Measurements from ENCODE around the gene WDFY2.

WDFY2 gene

GRCh38 chr13:51771418-51772104 is 187.3 kb downstream of the WDFY2 start:
- no peak for DNase-seq (ENCODE audit: low spot score)

DNA sequence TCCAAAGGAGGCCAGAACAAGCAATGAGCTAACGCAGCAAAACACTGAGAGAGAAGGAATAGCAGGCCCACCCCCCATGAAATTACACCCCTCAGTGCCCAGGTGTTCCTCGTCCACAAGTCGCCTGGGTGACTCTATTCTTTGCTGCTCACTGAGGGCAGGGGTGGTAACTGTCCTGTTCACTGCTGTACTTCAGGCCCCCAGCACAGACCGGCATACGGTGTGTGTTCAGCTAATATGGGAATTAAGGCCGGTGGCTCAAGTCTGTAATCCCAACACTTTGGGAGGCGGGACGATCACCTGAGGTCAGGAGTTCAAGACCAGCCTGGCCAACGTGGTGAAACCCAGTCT is 187.8 kb downstream of the WDFY2 start:
- DNase-seq (ENCODE audit: low spot score), result no peak

GRCh38 chr13:51772781-51773180 is 188.5 kb downstream of the WDFY2 start:
- no peak for DNase-seq (ENCODE audit: low spot score)

DNA sequence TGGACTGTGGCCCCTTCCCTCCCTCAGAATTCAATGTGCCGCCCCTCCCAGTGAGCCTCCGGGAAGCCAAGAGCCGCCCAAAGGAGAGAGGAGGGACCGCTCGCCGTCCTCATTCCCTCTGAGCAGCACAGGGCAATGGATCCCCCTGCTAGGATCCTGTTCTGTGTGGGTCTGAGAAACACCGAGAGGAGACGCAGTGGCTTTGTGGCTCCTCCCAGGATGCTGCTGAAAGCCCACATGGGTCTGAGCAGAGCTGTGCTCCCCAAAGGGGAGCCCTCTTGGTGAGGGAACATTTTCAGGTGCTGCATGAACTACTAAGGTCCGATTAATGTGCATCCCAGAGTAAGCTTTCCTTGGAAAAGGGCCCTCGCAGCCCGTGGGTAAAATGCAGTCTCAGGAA is 189.3 kb downstream of the WDFY2 start:
- DNase-seq (ENCODE audit: low spot score), result no peak

DNA sequence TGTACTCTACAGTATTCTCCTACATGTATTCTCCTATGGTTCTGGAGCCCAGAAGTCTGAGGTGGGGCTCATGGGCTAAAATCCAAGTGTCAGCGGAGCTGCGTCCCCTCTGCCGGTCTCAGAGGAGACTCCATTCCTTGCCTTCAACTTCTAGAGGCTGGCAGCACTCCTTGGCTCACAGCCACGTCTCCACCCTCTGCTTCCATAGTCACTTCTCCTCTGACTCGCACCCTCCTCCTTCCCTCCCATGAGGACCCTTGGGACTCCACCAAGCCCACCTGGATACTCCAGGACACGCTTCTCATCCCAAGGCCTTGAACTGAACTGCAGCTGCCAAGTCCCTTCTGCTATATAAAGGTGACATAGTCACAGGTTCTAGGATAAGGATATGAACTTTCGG is 191.9 kb downstream of the WDFY2 start:
- DNase-seq (ENCODE audit: low spot score), result no peak

- no peak for DNase-seq (ENCODE audit: low spot score)
These were observed 193.7 kb downstream of the WDFY2 start for GRCh38 chr13:51777921-51778320.

GRCh38 chr13:51778392-51778791 is 194.1 kb downstream of the WDFY2 start:
- DNase-seq (ENCODE audit: low spot score), result no peak

GRCh38 chr13:51780099-51780498 is 195.8 kb downstream of the WDFY2 start:
- no peak for DNase-seq (ENCODE audit: low spot score)

DNA sequence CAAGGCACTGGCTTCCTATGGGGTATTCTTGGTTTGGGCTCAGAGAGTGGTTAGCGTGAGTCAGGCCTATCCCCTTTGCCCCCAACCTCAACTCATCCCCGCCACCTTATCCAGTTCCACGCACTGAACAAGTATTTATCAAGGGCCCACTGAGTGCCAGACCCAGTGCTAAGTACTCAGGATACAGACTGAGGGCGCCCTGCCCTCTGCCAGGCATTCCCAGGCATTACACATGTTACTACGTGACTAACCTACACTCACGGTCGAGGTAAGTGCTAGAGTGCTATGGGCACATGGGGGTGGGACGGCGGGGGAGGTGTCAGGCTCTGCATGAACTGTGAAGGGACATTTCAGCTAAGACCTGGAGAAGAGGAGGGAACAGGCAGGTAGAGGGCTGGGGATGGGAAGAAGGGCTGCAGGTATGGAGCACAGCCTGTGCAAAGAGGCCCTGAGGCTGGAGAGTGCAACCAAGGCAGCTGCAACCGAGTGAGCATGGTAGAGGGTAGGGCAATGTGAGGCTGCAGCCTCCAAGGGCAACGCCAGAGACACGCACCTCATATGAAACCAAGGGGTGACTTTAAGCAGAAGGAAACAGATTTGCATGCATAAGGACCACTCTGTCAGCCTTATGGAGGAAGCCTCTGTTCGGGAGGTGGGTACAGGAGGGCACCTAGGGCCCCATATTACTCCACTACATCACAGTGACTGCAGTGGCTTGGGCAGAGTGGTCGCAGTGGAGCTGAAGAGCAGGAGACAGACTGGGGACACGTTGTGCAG is 197.2 kb downstream of the WDFY2 start:
- peak; percentile 28 for DNase-seq (ENCODE audit: low spot score)

DNA sequence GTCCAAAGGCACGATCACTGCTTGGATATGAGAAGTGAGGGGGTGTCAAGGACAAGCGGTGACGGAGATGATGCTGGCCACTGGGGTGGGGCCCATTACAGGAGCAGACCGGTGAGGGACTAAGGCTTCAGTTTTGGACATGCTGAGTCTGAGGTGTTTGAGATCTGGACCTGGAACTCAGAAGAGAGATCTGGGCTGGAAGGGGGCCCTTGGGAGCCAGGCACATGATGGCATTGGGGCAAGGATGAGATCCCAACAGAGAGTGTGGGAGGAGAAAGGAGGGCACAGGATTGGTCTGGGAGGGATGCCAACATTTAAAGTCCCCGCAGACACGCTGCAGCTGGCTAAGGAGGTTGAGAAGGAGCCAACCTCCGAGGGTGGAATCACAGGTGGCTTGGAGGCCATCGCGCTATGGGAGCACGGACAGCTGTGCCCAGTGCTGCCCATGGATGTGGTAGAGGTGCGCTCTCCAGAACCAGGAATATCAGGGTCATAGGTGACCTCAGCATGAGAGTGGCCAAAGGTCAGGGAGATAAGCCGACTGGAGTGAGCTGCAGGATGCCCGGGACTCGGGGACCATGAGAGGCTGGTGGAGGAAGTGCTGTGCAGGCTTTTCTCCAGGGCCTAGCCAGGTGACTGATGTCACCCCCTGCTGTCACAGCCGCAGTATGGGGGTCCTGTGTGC is 197.9 kb downstream of the WDFY2 start:
- DNase-seq (ENCODE audit: low spot score), result no peak

GRCh38 chr13:51783428-51784094 is 199.3 kb downstream of the WDFY2 start:
- no peak for DNase-seq (ENCODE audit: low spot score)

DNA sequence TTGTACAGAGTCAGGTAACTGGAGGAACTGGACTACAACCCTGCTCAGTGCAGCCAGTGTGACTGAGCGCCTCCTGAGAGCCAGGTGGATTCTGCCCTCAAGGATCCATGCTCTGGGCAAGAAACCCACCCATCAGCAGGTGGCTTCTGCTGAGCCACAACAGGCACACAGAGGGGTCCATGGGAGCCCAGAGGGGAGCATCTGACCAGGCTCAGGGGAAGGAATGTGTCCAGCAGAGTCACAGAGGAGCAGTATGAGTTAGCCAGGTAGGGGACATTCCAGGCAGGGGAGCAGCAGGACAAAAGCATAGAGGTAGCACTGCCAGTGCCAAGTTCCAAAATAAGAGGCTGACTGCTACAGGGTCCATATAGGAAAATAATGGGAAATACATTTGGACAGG is 199.8 kb downstream of the WDFY2 start:
- DNase-seq (ENCODE audit: low spot score), result no peak

- DNase-seq (ENCODE audit: low spot score), result no peak
These were observed 201.6 kb downstream of the WDFY2 start for GRCh38 chr13:51785712-51786424.

GRCh38 chr13:51786425-51787265 is 202.4 kb downstream of the WDFY2 start:
- DNase-seq (ENCODE audit: low spot score), result no peak

DNA sequence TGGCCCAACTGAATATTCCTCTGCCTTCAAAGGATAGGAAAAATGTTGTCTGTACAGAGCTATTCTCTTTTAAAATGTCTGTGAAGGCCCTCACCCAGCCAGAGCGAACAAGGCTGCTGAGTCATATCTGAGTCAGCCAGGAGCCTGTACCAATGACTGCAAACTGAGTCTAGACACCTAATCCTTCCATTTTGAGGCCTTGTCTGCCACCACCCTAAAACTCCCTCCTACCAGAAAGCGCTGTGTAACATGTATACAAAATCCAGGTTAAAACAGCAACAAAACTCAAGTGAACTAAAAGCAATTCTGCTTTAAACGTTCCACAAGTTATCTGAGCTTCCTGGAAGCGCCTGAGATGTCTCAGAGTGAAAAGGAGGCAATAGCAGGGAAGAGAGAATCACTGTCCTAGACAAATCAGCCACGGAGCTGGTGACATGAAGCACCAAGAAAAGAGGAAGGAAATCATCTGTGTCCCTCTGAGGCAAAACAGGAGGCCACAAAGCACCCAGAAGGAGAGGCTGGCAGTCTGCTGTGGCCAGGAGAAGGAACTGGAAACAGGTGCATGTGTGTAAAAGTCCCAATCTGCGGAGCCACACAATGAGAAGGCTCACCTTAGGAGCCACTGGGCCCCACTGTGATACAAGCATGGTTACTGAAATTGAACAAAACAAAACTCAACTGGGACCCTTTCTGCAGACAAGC is 209.5 kb downstream of the WDFY2 start:
- DNase-seq (ENCODE audit: low spot score), result peak; percentile 74

DNA sequence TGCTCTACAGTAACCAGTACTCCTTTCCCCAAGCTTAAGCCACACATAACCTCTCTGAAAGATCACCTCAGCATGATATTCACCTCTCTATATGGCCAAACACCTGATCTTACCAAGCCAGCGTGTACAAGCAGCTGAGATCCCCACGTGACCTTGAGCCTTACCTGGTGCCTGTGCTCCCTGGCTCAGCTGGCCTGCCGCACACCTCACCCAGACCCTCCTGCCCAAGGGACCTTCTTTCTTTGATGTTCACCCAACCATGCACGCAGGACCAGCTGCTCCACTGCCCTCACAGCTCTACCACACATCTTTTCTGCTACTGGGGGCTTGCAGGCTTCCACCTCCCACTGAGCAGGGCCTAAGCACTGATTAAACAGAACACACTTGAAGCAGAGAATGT is 210.7 kb downstream of the WDFY2 start:
- no peak for DNase-seq (ENCODE audit: low spot score)

- no peak for DNase-seq (ENCODE audit: low spot score)
These were observed 211.2 kb downstream of the WDFY2 start for GRCh38 chr13:51795419-51795818.

DNA sequence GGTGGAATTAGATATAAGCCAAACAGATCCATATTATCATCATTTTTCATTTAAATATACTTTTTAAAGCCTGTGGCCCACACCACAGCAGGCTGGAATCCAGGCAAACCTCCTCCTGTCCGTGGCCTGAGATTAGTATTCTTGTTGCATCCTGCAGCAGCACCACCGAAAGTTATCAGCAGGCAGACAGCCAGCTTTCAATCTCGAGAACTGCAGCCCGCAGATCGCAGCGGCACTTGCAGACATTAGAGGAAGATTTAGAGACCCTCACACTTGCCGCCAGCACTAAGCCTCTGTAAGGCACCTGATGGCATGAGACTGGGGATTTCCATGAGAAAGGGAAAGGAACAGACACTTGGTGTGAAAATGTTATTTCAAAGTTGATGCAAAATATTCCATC is 212.3 kb downstream of the WDFY2 start:
- DNase-seq (ENCODE audit: low spot score), result no peak

GRCh38 chr13:51797664-51798488 is 213.6 kb downstream of the WDFY2 start:
- peak; percentile 36 for DNase-seq (ENCODE audit: low spot score)

- no peak for DNase-seq (ENCODE audit: low spot score)
These were observed 215.0 kb downstream of the WDFY2 start for GRCh38 chr13:51799261-51799660.

Measured in kidney capillary endothelial cell (primary cell).